Transverse colon (tissue), 4 donors: Measurements from ENCODE around the gene SLC35F4.

Experiments
- CTCF ChIP-seq, 5 experiments: fragments of 200-600 bp in 3 of 5; fragments of 450-650 bp in 2 of 5; sonication (generic) in 3 of 5; IDR thresholded peaks; 1 replicate in 2 of 5; 2 replicates in 3 of 5; pipeline ENCODE4 v1.5.1; 2016 to 2017; ENCODE audit warnings: antibody characterized with exemption in 5 of 5, inconsistent platforms in 3 of 5, mild to moderate bottlenecking in 2 of 5, moderate library complexity in 1 of 5
- EP300 ChIP-seq: sonication (generic); formaldehyde crosslinking; IDR thresholded peaks from one replicate; pipeline ENCODE4 v1.6.1; 2017; ENCODE audit warnings: antibody characterized with exemption, low read depth
- POLR2A ChIP-seq: fragments of 450-650 bp; IDR thresholded peaks from one replicate; pipeline ENCODE4 v1.6.1; 2016; ENCODE audit warnings: antibody characterized with exemption, mild to moderate bottlenecking, moderate library complexity
- POLR2AphosphoS5 ChIP-seq, 3 donors: sonication (generic); formaldehyde crosslinking; IDR thresholded peaks; one replicate each; pipeline ENCODE4 v1.6.1; 2016; ENCODE audit warnings: antibody characterized with exemption in 3 of 3

- no peak for TF ChIP-seq CTCF (IDR thresholded peaks at IDR 0.05)
- TF ChIP-seq EP300: no peak
- no peak for TF ChIP-seq POLR2A
- no peak for TF ChIP-seq POLR2AphosphoS5 (IDR thresholded peaks at IDR 0.05)
Observed at GRCh38 chr14:57652769-57653168, 213.1 kb downstream of the SLC35F4 start.
